Peyer's patch (tissue), 4 donors: ENCODE measurements around the gene CPXM2.

Experiments
- CTCF ChIP-seq, 6 experiments: fragments of 450-650 bp in 4 of 6; fragments of 200-600 bp in 2 of 6; sonication (generic) in 1 of 6; IDR thresholded peaks; one replicate each; pipeline ENCODE4 v1.5.1; 2017 to 2019; ENCODE audit warnings: antibody characterized with exemption in 6 of 6, mild to moderate bottlenecking in 3 of 6, moderate library complexity in 1 of 6
- POLR2A ChIP-seq, 2 donors: fragments of 450-650 bp; IDR thresholded peaks; one replicate each; pipeline ENCODE4 v1.5.1; 2017; ENCODE audit warnings: antibody characterized with exemption in 2 of 2, mild to moderate bottlenecking in 2 of 2, moderate library complexity in 2 of 2

- TF ChIP-seq CTCF (IDR thresholded peaks at IDR 0.05) (no peak), POLR2A (IDR thresholded peaks at IDR 0.05) (no peak)
These were observed 185.4 kb downstream of the CPXM2 start for GRCh38 chr10:123706236-123706635.
